GM18909 (cell line): ENCODE results near the gene SOX12.

Experiments used
- ATAC-seq: cut with Tn5 transposase; IDR thresholded peaks from one replicate; pipeline ENCODE4 v1.9.1; 2021; ENCODE audit warnings: mild to moderate bottlenecking; ENCODE audit not compliant: unreplicated experiment, poor library complexity

SOX12 gene

DNA sequence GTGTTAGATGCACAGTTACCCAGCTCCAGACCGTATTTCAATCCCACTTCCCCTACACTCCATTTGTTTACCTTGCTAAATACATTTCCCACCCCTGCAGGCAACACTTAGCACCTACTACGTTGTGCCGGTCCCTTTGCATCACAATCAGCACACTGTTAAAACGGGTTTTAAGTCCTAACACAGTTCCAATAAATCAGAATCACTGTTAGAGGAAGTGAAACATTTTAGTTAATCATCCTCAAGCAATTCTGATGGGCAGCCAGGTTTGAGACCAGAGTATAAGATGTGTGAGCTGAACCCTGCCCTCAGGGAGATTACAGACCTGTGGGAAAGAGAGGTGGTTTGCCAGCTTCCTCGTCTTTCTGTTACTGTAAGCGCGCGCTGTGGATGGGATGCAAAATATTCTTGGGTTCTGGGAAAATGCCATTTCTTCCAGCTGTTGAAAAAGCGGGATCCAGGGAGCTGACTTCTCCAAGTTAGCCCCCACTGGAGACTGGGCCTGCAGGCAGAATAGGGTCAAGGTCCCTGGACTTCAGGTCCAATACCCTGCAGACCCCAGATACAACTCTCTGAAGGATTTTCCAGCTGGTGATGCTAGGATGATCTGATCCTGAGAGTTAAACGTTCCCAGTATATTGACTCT lies 24.9 kb upstream of the SOX12 start:
- no peak for ATAC-seq

DNA sequence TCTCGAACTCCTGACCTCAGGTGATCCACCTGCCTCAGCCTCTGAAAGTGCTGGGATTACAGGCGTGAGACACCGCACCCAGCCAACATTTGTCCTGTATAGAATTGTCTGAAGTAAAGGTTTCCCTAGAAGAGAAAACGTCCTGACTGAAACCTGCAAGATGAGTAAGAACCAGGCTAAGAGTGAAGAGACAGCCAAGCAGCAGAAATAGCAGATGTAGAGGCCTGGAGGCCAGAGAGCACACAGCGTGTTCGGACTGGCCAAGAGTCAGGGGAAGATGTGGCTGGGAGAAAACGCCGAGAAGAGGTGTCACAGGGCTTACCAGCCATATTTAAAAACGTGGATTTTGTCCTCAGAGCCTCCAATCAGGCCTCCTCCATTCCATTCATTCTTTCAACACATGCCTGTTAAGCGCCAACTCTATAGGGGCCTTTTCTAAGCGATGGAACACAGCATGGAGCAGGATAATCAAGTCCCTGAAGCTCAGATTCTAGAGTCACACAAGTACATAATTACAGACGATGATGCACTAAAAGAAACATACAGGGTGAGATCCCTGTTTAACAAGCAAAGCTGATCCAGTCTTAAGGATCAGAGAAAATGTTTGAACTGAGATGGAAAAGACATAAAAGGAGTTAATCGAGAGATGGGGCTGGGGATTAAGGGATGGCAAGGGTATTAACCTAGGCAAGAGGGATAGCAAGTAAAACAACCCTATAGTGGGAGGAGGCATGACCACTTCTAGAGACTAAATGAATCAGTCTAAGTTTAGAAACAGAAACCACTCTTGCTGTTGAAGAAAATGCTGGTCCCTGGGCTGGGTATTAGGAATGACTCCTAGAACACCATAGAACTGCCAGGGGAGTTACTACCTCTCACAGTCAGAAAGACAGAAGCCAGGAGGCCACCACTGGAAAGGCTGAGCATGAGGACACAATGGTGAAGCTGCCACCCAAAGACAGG lies 23.2 kb upstream of the SOX12 start:
- no peak for ATAC-seq

DNA sequence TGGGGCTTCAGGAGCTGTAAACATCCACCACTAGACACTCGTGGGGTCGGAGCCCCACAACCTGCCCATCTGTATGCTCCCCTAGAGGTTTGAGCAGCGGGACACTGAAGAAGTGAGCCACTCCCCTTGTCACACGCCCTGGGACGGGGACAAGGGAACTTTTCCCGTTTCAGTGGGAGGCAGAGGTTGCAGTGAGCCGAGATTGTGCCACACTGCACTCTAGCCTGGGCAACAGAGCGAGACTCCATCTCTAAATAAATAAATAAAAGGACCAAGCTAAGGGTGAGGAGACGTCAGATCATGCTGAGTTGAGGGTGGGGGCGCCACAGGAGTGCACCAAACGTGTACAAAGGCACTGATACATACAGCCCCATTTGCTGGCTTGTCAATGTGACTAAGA lies 19.6 kb upstream of the SOX12 start:
- ATAC-seq, result no peak

DNA sequence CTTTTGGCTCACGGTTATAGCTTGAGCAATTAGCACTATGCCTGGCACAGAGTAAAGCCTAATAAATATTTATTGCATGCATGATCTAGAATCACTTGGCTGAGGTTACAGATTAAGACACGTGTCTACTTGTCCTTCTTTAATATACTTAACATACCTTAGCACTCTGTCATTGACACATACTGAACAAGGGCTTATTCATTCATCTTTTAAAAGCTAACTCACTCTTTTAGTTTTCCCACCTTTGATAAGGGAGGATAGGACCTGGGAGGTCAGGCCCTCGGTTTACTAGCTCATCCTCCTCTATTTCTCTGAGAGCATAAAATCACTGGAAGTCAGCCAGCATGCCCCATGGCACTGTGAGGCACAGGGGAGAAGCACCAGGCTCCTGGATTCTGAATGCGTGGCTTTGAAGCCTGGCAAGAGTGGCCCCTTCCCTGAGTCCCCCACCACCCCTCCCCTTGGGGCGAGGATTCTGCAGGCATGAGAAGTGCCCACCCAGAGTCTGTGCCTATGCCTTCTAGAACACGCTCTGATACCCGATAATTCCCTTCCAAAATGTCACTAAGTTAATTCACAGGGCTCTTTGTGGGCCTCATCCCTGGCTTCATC lies 16.8 kb upstream of the SOX12 start:
- ATAC-seq, result no peak

DNA sequence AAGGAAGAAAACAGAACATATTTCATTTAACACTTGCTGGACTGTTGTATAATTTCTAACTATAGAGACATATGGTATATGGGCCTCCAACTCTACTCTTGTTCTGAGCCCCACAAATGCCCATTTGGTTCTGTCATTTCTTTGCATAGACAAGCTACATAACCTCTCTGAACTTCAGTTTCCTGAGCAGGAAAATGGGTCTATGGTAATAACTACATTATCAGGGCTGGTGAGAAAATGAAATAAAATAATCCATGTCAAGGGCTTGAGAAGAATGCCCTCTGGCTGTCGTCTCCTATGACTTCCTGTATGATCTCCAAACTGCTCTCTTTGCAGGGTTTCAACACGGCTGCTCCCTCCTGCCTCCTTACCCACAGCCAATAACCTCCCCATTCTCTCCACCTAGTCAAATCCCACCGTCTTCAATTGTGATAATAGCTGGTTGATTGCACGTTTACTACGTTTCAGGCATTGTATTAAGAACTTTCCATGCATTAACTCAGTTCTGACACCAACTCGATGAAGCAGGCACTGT lies 16.0 kb upstream of the SOX12 start:
- no peak for ATAC-seq

DNA sequence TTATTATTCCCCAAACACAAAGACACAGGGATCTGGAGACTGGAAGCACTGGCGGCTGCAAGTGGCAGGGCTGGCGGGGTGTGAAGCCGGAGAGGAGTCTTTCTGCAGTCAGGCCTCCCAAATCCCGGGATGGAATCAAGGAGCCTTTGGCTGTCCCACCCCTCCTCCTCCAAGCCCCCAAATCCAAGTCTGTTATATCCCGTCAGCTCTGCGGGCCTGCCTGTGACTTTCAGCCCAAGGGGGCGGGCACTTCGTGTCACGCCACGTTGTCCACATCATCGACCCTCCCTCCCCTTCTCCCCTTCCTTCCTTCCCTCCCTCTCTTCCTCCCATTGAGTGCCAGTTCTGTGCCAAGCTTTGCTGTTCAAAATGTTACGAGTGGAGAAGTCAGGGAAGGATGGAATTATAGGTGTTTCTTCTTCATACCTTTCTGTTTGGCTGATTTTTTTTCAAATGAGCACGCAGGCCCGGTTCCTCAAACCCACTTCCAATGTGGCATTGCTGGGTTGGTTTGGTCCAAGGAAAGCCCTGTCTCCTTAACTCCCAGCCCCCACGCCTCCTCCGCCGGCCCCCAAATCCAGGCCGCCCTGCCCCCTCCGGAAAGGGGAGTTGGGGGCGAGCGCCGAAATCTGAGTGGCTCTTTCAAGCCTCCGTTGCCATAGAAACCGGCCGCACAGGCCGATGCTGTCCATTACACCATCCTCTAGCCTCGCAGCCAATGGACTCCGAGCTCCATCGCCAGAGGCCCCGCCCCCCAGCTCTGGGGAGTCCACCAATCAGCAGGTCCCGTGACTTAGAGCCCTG lies 15.3 kb upstream of the SOX12 start:
- peak; percentile 93 for ATAC-seq

DNA sequence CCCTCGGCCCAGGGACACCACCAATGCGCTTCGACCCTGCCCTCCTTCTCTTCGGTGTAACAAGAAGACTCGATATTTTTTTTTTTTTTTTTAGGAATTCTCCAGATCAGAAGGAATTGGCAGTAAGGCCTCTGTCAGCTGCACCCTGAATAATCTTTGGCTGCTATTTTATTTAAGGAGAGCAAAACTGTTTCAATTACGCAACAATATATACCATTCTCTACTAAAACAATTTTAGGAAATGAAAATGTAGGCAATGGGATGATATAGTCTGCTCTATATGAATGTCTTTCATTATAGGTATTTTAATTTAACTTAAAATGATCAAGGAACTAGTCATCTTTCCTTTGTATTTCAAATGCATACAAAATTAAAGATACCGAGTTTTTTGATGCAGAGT lies 14.7 kb upstream of the SOX12 start:
- no peak for ATAC-seq

DNA sequence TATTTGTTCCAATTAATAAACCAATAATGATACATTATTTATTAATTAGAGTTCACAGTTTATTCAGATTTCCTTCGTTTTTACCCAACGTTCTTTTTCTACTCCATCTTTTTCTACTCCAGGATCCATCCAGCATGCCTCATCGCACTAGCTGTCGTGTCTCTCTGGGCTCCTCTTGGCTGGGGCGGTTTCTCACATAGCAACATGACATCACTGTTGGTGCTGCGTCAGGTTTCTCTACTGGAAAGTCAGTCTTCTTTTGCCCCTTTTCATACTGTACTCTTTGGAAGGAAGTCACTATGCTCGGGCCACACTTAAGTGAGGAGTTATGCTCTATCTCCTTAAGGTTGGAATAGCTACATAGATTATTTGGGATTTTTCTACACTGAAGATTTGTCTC lies 13.7 kb upstream of the SOX12 start:
- ATAC-seq, result no peak

DNA sequence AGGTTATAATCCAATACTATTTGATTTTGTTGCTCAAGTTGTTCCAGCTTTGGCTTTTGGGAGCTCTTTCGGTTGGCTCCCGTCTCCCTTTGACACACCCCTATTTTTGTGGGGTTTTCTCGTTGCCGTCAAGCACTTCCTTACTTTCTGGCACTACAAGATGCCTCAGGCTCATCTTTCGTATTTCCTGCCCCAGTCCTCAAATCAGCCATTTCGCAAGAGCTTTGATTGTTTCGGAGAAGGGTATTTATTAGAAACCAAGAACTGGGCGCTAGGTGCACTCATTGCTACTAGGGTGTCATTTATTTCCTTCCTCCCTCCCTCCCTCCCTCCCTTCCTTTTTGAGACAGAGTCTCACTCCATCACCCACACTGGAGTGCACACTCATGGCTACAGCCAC lies 13.3 kb upstream of the SOX12 start:
- ATAC-seq, result no peak

DNA sequence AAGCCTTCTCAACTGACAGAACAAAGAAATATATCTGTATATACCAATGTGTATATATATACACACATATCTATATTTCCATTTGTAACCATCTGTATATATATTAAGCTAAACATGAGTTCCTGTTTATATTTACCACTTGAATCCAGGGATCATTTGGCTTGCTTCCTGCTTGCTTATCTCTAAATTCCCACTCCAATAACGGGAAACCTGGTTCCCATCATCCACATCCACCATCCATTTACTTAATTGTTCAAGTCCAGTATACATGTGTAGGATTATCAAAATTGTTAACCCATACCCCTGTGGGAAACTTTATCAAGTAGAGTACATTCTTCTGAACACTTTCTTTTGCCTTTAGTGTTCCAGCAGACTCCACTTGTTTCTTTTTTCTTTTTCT lies 12.5 kb upstream of the SOX12 start:
- no peak for ATAC-seq

DNA sequence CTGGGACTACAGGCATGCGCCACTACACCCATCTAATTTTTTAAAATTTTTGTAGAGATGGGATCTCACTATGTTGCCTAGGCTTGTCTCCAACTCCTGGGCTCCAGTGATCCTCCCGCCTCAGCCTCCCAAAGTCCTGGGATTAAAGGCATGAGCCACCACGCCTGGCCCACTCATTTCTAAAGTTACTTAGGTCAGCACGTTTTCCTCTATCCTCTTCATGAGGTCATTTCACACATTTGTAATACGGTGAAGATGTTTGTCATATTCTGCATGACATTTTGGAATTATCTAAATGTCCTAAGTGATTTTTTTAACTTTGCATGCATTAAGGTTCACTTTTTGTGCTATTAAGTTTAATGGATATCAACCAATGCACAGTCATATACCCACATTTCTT lies 11.9 kb upstream of the SOX12 start:
- no peak for ATAC-seq

DNA sequence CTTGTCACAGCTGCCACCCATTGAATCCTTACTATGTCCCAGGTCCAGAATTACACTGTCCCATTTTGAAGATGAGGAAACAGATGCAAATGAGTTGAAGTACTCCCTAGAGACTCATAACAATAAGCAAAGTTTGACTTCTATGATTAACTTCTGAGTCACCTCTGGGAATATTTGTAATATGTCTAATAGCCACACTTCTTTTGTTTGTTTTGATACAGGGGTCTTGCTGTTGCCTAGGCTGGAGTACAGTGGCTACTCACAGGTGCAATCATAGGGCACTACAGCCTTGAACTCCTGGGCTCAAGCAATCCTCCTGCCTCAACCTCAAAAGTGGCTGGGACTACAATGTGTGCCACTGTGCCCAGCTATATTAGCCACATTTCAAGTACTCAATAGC lies 11.4 kb upstream of the SOX12 start:
- no peak for ATAC-seq

DNA sequence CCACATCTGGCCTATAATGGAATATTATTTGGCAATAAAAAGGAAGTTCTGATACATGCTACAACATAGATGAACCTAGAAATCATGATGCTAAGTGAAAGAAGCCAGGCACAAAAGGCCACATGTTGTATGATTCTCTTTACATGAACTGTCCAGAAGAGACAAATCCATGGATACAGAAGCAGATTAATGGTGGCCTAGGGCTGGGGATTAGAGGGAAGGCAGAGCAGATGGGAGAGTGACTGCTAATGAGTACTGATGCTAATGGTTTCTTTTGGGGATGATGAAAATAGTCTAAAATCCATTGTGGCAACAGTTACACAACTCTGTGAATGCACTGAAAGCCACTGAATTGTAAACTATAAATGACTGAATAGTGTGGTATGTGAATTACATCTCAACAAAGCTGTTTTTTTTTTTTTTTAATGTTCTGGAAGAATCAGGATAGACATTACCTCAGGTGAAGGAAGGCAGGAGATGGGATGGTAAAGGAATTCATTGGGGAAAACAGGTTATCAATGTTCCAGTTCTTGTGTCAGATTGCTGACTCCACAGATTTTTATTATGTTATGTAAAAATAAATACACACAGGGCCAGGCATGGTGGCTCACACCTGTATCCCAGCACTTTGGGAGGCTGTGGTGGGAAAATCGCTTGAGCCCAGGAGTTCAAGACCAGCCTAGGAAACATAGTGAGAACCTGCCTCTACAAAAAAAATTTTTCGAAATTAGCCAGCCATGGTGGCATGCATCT lies 8.9 kb upstream of the SOX12 start:
- ATAC-seq, result no peak

DNA sequence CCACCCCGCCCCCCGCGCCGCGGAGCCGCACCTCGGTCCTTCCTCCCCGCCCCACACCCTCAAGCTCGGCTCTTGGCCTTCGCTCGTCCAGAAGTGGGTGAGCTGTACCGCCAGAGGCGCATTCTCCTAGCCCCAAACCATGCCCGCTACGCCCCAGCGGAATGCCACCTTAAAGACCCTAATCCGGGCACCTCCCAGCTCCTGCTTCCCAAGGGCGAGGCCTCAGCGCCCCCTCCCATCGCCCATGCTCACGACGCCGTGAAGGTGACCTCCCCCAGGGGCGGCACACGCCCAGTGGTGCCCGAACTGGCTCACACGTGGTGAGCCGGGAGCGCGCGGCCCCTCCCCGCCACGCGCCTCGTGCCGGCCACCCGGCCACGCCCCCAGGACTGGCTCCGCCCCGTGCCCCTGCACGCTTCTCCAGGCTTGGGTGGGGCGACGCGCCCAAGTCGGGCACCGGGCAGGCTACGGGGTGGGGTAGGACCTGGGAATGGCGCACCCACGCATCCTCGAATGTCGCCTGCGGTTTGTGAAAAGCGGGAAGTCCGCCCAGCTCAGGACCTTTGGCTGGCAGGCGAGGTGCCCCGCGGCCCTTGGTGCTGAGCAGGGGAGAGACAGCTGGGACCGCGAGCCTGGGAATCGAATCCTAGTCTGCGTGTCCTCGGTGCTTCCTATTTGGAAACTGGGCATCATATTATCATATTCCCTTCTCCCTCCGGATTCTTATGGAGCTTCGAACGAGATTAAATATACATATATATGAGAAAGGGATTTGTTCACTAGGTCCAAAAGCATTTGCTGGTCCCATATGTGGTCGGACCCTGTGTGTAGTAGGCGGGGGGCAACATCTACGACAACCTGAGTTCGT lies 941 bp upstream of the SOX12 start:
- peak; percentile 66 for ATAC-seq

DNA sequence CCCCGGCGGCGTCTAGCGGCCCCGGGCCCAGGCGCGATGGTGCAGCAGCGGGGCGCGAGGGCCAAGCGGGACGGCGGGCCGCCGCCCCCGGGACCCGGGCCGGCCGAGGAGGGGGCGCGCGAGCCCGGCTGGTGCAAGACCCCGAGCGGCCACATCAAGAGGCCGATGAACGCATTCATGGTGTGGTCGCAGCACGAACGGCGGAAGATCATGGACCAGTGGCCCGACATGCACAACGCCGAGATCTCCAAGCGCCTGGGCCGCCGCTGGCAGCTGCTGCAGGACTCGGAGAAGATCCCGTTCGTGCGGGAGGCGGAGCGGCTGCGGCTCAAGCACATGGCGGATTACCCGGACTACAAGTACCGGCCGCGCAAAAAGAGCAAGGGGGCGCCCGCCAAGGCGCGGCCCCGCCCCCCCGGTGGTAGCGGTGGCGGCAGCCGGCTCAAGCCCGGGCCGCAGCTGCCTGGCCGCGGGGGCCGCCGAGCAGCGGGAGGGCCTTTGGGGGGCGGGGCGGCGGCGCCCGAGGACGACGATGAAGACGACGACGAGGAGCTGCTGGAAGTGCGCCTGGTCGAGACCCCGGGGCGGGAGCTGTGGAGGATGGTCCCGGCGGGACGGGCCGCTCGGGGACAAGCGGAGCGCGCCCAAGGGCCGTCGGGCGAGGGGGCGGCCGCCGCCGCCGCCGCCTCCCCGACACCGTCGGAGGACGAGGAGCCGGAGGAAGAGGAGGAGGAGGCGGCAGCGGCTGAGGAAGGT lies 715 bp downstream of the SOX12 start:
- peak; percentile 9 for ATAC-seq

DNA sequence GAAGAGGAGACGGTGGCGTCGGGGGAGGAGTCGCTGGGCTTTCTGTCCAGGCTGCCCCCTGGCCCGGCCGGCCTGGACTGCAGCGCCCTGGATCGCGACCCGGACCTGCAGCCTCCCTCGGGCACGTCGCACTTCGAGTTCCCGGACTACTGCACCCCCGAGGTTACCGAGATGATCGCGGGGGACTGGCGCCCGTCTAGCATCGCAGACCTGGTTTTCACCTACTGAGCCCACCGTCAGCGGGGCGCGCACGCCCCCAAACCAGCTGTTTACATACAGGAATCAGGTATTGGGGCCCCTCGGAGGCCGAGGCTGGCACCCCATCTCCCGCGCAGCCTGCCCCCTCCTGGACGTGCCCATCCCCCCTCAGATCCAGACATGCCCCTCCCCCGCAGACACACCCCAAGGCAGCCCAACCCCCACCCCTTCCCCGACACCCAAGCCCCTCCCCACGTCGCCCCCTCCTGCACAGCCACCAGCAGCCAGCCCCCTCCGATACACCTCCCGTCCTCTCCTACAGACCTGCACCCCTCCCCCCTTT lies 1.4 kb downstream of the SOX12 start:
- no peak for ATAC-seq

DNA sequence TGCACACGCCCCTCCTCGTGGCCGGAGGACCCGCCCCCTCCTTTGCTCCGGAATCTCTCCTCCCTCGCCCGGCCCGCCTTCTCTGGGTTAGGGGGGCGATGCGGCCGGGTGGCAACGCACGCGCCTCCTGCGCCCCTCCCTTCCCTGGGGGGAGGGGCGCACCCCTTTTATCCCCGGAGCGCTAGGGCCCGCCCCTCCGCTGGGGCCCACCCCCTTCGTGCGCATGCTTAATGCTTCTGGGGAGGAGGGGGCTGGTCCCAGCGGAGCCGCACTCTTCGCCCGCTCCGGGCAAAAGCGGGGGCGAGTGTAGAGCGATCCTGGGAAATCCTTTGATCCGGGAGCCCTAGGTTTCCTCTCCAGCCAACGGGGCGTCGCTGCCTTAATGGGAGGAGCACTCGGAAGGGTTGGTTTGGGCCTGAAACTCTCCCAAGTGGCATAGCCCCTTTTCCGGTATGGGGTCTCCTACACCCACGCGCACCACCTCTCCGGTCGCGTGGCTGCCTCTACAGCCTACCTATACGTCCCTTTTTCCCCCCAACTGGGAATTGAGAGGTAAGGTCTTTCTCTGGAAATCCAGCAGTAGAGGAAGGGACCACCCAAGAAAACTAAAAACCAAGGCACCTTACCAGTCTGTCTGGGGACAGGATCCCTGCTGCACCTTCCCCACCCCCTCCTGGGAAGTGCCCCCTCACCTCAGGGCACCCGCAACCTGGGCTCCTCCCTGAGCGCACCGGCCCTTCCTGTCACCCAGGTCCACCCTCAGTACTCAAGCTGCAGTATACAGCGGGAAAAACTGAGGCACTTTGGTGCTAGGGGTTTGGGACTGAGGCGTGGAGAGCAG lies 2.1 kb downstream of the SOX12 start:
- ATAC-seq, result no peak
